K562 (cell line): ENCODE data around the gene NIPSNAP3A. TPM values are rescaled to one million over a fixed set of nuclear protein-coding genes. Genes with fewer than 3 reads are reported as not detected.

ENCODE experiments used
- ATAC-seq: fragments of 200-7000 bp; cut with Tn5 transposase; 3 replicates; pipeline ENCODE4 v1.9.1; 2020; ENCODE audit warnings: moderate library complexity
- BruUV-seq: library from RNA; stranded (reverse); fragments of 400-500 nt; replicated peaks from 2 replicates; lab custom pipeline; 2021; lab: Mats Ljungman, UMichigan
- CTCF ChIA-PET: fragments of 300-600 bp; formaldehyde crosslinking; extraction: SDS; loops from one replicate; lab custom pipeline; 2021; ENCODE audit warnings: low intra/inter-chr PET ratio; lab: Yijun Ruan, JAX
- POLR2A ChIA-PET: fragments of 300-600, 350-650 bp; sonication (Branson Sonifier 250); formaldehyde crosslinking; extraction: SDS; loops from one replicate; lab custom pipeline; 2021; ENCODE audit warnings: antibody characterized with exemption, inconsistent platforms; lab: Yijun Ruan, JAX
- DNase-seq, 4 experiments: peaks; one replicate each; pipeline versions ENCODE4 v3.0.0 to v3.0.0-alpha.2; 2011 to 2018; ENCODE audit warnings: low spot score in 3 of 4, mixed read lengths in 3 of 4; ENCODE audit errors: extremely low read depth in 1 of 4
- FAIRE-seq: peaks from 2 replicates; lab custom pipeline; 2011; peaks lifted over from hg19 to GRCh38; lab: Jason Lieb, UNC
- H2AFZ ChIP-seq: 2 replicates; pipeline ENCODE4 v1.6.0; 2011; ENCODE audit warnings: low read depth, low read length, control low read depth, inconsistent platforms
- H3K27ac ChIP-seq: fragments of 200-600 bp; 3 replicates; pipeline ENCODE4 v1.8.0; 2011; ENCODE audit warnings: low read depth, mild to moderate bottlenecking, control low read depth, inconsistent platforms, low read length, moderate library complexity, mixed read lengths; ENCODE audit errors: extremely low read depth
- H3K27me3 ChIP-seq, 2 experiments: fragments of 300-600 bp in 1 of 2; 2 replicates in 1 of 2; 3 replicates in 1 of 2; pipeline versions ENCODE4 v1.6.0 to v1.8.0; 2011; ENCODE audit warnings: inconsistent platforms in 2 of 2, low read length in 2 of 2, mild to moderate bottlenecking in 1 of 2, mixed read lengths in 1 of 2, moderate library complexity in 1 of 2; ENCODE audit not compliant: control insufficient read depth in 2 of 2, insufficient read depth in 2 of 2
- H3K36me3 ChIP-seq: fragments of 300-600 bp; 3 replicates; pipeline ENCODE4 v1.8.0; 2011; ENCODE audit warnings: mild to moderate bottlenecking, low read length, inconsistent platforms; ENCODE audit not compliant: control insufficient read depth, insufficient read depth
- H3K4me1 ChIP-seq, 2 experiments: fragments of 200-600 bp in 1 of 2; replicated peaks in 1 of 2; 2 replicates in 1 of 2; 3 replicates in 1 of 2; pipeline versions ENCODE4 v1.5.1 to v1.8.0; 2011; ENCODE audit warnings: inconsistent platforms in 2 of 2, low read length in 2 of 2, mild to moderate bottlenecking in 1 of 2, mixed read lengths in 1 of 2, moderate library complexity in 1 of 2; ENCODE audit not compliant: control insufficient read depth in 2 of 2, insufficient read depth in 2 of 2
- H3K4me2 ChIP-seq: 2 replicates; pipeline ENCODE4 v1.6.1; 2011; ENCODE audit warnings: low read length, control low read depth, inconsistent platforms, mixed read lengths; ENCODE audit not compliant: insufficient read depth
- H3K4me3 ChIP-seq: fragments of 200-600 bp; sonication (generic), shearing (Covaris generic); 2 replicates; pipeline ENCODE4 v1.5.1; 2016; ENCODE audit warnings: control low read depth, inconsistent platforms
- H3K79me2 ChIP-seq: fragments of 200-600 bp; 3 replicates; pipeline ENCODE4 v1.8.0; 2011; ENCODE audit warnings: low read length, inconsistent platforms; ENCODE audit not compliant: control insufficient read depth, insufficient read depth
- H3K9ac ChIP-seq, 2 experiments: 2 replicates each; pipeline versions ENCODE4 v1.6.0 to v1.6.1; 2011; ENCODE audit warnings: low read depth in 2 of 2, low read length in 2 of 2, control low read depth in 1 of 2, inconsistent platforms in 1 of 2, mild to moderate bottlenecking in 1 of 2, mixed read lengths in 1 of 2; ENCODE audit not compliant: insufficient read depth in 1 of 2
- H3K9me1 ChIP-seq: one replicate; pipeline ENCODE4 v1.6.0; 2011; ENCODE audit warnings: inconsistent platforms, mild to moderate bottlenecking, low read length, moderate library complexity; ENCODE audit not compliant: control insufficient read depth, insufficient read depth
- H3K9me3 ChIP-seq: replicated peaks from 2 replicates; pipeline ENCODE4 v1.5.1; 2011; ENCODE audit warnings: low read depth, low read length, inconsistent platforms; ENCODE audit not compliant: control insufficient read depth, insufficient read depth
- H4K20me1 ChIP-seq: replicated peaks from 2 replicates; pipeline ENCODE4 v1.6.1; 2011; ENCODE audit warnings: low read length, inconsistent platforms, mixed read lengths; ENCODE audit not compliant: control insufficient read depth, insufficient read depth
- CBX5 ChIP-seq: IDR thresholded peaks from 2 replicates; pipeline ENCODE4 v1.6.1; 2014; ENCODE audit warnings: low read depth, borderline replicate concordance
- E2F8 ChIP-seq: fragments of 450-650 bp; IDR thresholded peaks from 2 replicates; pipeline ENCODE4 v1.7.1; 2018; ENCODE audit warnings: mild to moderate bottlenecking, low read depth; ENCODE audit not compliant: partially characterized antibody
- WGBS: fragments of 100-300 bp; shearing (Covaris generic); methylation state at CpG from one replicate; pipeline ENCODE4 v1.1.6; 2016; ENCODE audit warnings: low coverage, mixed read lengths; ENCODE audit not compliant: insufficient coverage; ENCODE audit errors: missing lambda C conversion rate; 5-methylcytosine and 5-hydroxymethylcytosine counted together
- in situ Hi-C: fragments of 300-500 bp; cut with MboI; formaldehyde crosslinking; loops from 4 replicates; pipeline ENCODE4 v1.15.0; 2018; ENCODE audit warnings: inconsistent platforms, mixed read lengths
- intact Hi-C: fragments of 100-400 bp; cut with micrococcal nuclease; formaldehyde crosslinking; loops from 2 replicates; pipeline ENCODE4 v1.14.2; 2022
- polyA plus RNA-seq, 8 experiments: library from polyadenylated mRNA; depleted of rRNA in 4 of 8; stranded (reverse) in 5 of 8; unstranded in 3 of 8; fragments of >200 nt; fragmentation: Nextera tagmentation in 2 of 8; fragmentation: Illumina TruSeq in 1 of 8; extraction: Ambion mirVana in 2 of 8; extraction: Trizol in 1 of 8; gene quantifications; 2 replicates each; pipeline versions ENCODE4 v1.2.1 to v1.2.3, GENCODE V29; 2011 to 2014; ENCODE audit warnings: inconsistent platforms in 1 of 8, missing spikeins in 1 of 8
- total RNA-seq, 7 experiments: library from RNA; depleted of rRNA in 6 of 7; stranded (reverse); fragments of >200 nt in 6 of 7; fragmentation: Illumina TruSeq in 2 of 7; extraction: Trizol in 2 of 7; gene quantifications; 2 replicates each; pipeline versions ENCODE4 v1.2.1 to v1.2.3, GENCODE V29; 2011 to 2021; ENCODE audit warnings: low replicate concordance in 1 of 7

The NIPSNAP3A gene
- total and polyA plus RNA-seq, 9 of the 15 experiments (the other 6 are each of a cell fraction or from before 2014, with no cell fraction given): 25.3 to 132 (median 40.5) TPM

- no peak for TF ChIP-seq E2F8
These were observed 55.4 kb downstream of the NIPSNAP3A start (continued) for GRCh38 chr9:104802906-104803305.

- Histone ChIP-seq H3K4me3 (no peak overlapping the region), H4K20me1 (no peaks in the 10 kb centered on the region), H3K27ac (no peak overlapping the region), H3K9me3 (no peaks in the 10 kb centered on the region), H3K79me2 (no peaks in the 10 kb centered on the region), H3K36me3 (no peaks in the 10 kb centered on the region), H2AFZ (no peak overlapping the region), H3K9me1 (no peaks in the 10 kb centered on the region), H3K9ac (no peak overlapping the region), H3K4me2 (no peak overlapping the region), H3K27me3 (peaks cover 18 to 27% of the 10 kb centered on the region in 2 experiments; a peak in 3 of 5 replicates), H3K4me1 (no peaks in the 10 kb centered on the region)
- ChIA-PET CTCF (no interaction called here), POLR2A (no interaction called here)
- DNase-seq (no peak), FAIRE-seq (no peak), ATAC-seq (no peak)
- intact Hi-C loops (no loop called here), in situ Hi-C loops (no loop called here)
- WGBS: 33% methylated on average over 2 of the region's 2 CpGs
- TF ChIP-seq CBX5: no peak
- BruUV-seq: no TSS peak
These were observed 58.0 kb downstream of the NIPSNAP3A start for GRCh38 chr9:104805441-104805840.
